Keratinocyte (primary cell): ENCODE data around the gene ACADL.

ENCODE experiments used
- CTCF ChIP-seq, 3 experiments: IDR thresholded peaks in 1 of 3; conservative IDR thresholded peaks in 1 of 3; optimal IDR thresholded peaks in 1 of 3; 2 replicates in 2 of 3; 3 replicates in 1 of 3; pipeline versions ENCODE3 to v1.5.1; 2011; ENCODE audit warnings: low read length in 3 of 3, mild to moderate bottlenecking in 3 of 3, moderate library complexity in 2 of 3, control low read depth in 1 of 3, inconsistent platforms in 1 of 3; ENCODE audit not compliant: insufficient read depth in 2 of 3; ENCODE audit errors: extremely low read depth in 1 of 3
- EZH2 ChIP-seq: IDR thresholded peaks from one replicate; pipeline ENCODE4 v1.6.1; 2012; ENCODE audit warnings: inconsistent platforms, mild to moderate bottlenecking, low read length, moderate library complexity

- TF ChIP-seq CTCF (optimal IDR thresholded peaks at IDR 0.05 in 1 of 3, IDR thresholded peaks at IDR 0.05 in 1 of 3, conservative IDR thresholded peaks at IDR 0.05 in 1 of 3; ENCODE audit: extremely low read depth in 1 of 3, insufficient read depth in 2 of 3, low read length in 3 of 3) (no peak), EZH2 (no peak)
These were observed 3.3 kb upstream of the ACADL start for GRCh38 chr2:210228586-210228985.
